CD14-positive monocyte (primary cell): ENCODE data around the gene XRN1. TPM values are rescaled to one million over a fixed set of nuclear protein-coding genes. Genes with fewer than 3 reads are reported as not detected.

ENCODE experiments used
- DNase-seq, 3 donors: peaks; one replicate each; pipeline ENCODE4 v3.0.0-alpha.2; 2011 to 2022
- H2AFZ ChIP-seq: 2 replicates; pipeline ENCODE4 v1.6.0; 2012; ENCODE audit warnings: mild to moderate bottlenecking, low read depth, low read length, inconsistent platforms; ENCODE audit not compliant: insufficient read depth, poor library complexity, severe bottlenecking
- H3K27ac ChIP-seq, 2 donors: 1 replicate in 1 of 2; 2 replicates in 1 of 2; pipeline ENCODE4 v1.5.1; 2012 to 2013; ENCODE audit warnings: low read length in 2 of 2, control low read depth in 1 of 2, inconsistent platforms in 1 of 2, low read depth in 1 of 2, mild to moderate bottlenecking in 1 of 2
- H3K27me3 ChIP-seq, 2 donors: one replicate each; pipeline versions ENCODE4 v1.6.0 to v1.6.1; 2011 to 2013; ENCODE audit warnings: low read length in 2 of 2; ENCODE audit not compliant: control insufficient read depth in 2 of 2, insufficient read depth in 2 of 2
- H3K36me3 ChIP-seq, 2 donors: replicated peaks in 1 of 2; 1 replicate in 1 of 2; 2 replicates in 1 of 2; pipeline versions ENCODE4 v1.5.1 to v1.6.1; 2012 to 2013; ENCODE audit warnings: low read length in 2 of 2, control low read depth in 1 of 2, inconsistent platforms in 1 of 2, mild to moderate bottlenecking in 1 of 2; ENCODE audit not compliant: insufficient read depth in 2 of 2, control insufficient read depth in 1 of 2
- H3K4me1 ChIP-seq, 2 donors: 1 replicate in 1 of 2; 2 replicates in 1 of 2; pipeline versions ENCODE4 v1.5.1 to v1.6.1; 2012 to 2013; ENCODE audit warnings: low read length in 2 of 2, control low read depth in 1 of 2, inconsistent platforms in 1 of 2, mild to moderate bottlenecking in 1 of 2, moderate library complexity in 1 of 2; ENCODE audit not compliant: insufficient read depth in 2 of 2, control insufficient read depth in 1 of 2
- H3K4me2 ChIP-seq: replicated peaks from 2 replicates; pipeline ENCODE3; 2012; ENCODE audit warnings: low read length, moderate library complexity, mild to moderate bottlenecking; ENCODE audit not compliant: poor library complexity, severe bottlenecking; ENCODE audit errors: extremely low read depth
- H3K4me3 ChIP-seq, 3 experiments: fragments of 200-600 bp in 1 of 3; sonication (generic) in 1 of 3; replicated peaks in 1 of 3; 1 replicate in 2 of 3; 2 replicates in 1 of 3; pipeline ENCODE4 v1.5.1; 2011 to 2013; ENCODE audit warnings: low read length in 3 of 3, mild to moderate bottlenecking in 3 of 3, control low read depth in 2 of 3, low read depth in 2 of 3, inconsistent platforms in 1 of 3, moderate library complexity in 1 of 3
- H3K79me2 ChIP-seq: 2 replicates; pipeline ENCODE4 v1.6.0; 2012; ENCODE audit warnings: mild to moderate bottlenecking, control low read depth, inconsistent platforms, low read length, moderate library complexity; ENCODE audit not compliant: insufficient read depth
- H3K9ac ChIP-seq: 2 replicates; pipeline ENCODE4 v1.6.0; 2017; ENCODE audit warnings: low read length, mild to moderate bottlenecking; ENCODE audit not compliant: insufficient read depth, poor library complexity, severe bottlenecking
- H3K9me3 ChIP-seq, 2 donors: replicated peaks in 1 of 2; 1 replicate in 1 of 2; 2 replicates in 1 of 2; pipeline versions ENCODE4 v1.5.1 to v1.6.1; 2012 to 2013; ENCODE audit warnings: low read length in 2 of 2, control low read depth in 1 of 2; ENCODE audit not compliant: control insufficient read depth in 1 of 2, insufficient read depth in 1 of 2
- H4K20me1 ChIP-seq: 2 replicates; pipeline ENCODE4 v1.6.0; 2012; ENCODE audit warnings: mild to moderate bottlenecking, low read length, control low read depth, moderate library complexity; ENCODE audit not compliant: insufficient read depth
- H3K27ac Mint-ChIP-seq, 7 donors: one replicate each; pipeline ENCODE4 v1.8.0; 2020; ENCODE audit warnings: mild to moderate bottlenecking in 7 of 7, mixed read lengths in 7 of 7, moderate library complexity in 6 of 7, inconsistent platforms in 2 of 7
- H3K27me3 Mint-ChIP-seq, 3 donors: one replicate each; pipeline ENCODE4 v1.8.0; 2021 to 2022; ENCODE audit warnings: low read depth in 3 of 3, mild to moderate bottlenecking in 3 of 3, mixed read lengths in 3 of 3, moderate library complexity in 3 of 3, inconsistent platforms in 1 of 3
- H3K36me3 Mint-ChIP-seq, 2 donors: one replicate each; pipeline ENCODE4 v1.8.0; 2020; ENCODE audit warnings: mixed read lengths in 2 of 2, inconsistent platforms in 1 of 2, mild to moderate bottlenecking in 1 of 2
- H3K4me1 Mint-ChIP-seq: one replicate; pipeline ENCODE4 v1.8.0; 2020; ENCODE audit warnings: mild to moderate bottlenecking, mixed read lengths
- H3K4me3 Mint-ChIP-seq, 2 donors: one replicate each; pipeline ENCODE4 v1.8.0; 2020; ENCODE audit warnings: mild to moderate bottlenecking in 2 of 2, mixed read lengths in 2 of 2, moderate library complexity in 1 of 2
- H3K9me3 Mint-ChIP-seq, 7 donors: one replicate each; pipeline ENCODE4 v1.8.0; 2020 to 2022; ENCODE audit warnings: mixed read lengths in 7 of 7, mild to moderate bottlenecking in 6 of 7, moderate library complexity in 6 of 7, inconsistent platforms in 2 of 7
- WGBS: methylation state at CpG from one replicate; pipeline ENCODE4 v1.1.5; 2013; ENCODE audit warnings: missing lambda C conversion rate; ENCODE audit not compliant: insufficient coverage; 5-methylcytosine and 5-hydroxymethylcytosine counted together
- intact Hi-C, 2 donors: fragments of 100-400 bp; cut with micrococcal nuclease; formaldehyde crosslinking; loops; one replicate each; pipeline versions ENCODE4 v1.15.0 to v1.15.1; 2023
- polyA plus RNA-seq, 3 donors: library from polyadenylated mRNA; depleted of rRNA in 1 of 3; unstranded in 2 of 3; stranded (reverse) in 1 of 3; fragments of 300-500 nt in 2 of 3; fragments of >200 nt in 1 of 3; fragmentation: Illumina TruSeq in 2 of 3; gene quantifications; 1 replicate in 2 of 3; 2 replicates in 1 of 3; pipeline ENCODE4 v1.2.3, GENCODE V29; 2012 to 2021
- TF ChIP-seq, protein P1 (sequence below): fragments of 200-600 bp; IDR thresholded peaks from one replicate; pipeline ENCODE4 v1.8.0; 2022; ENCODE audit warnings: antibody characterized with exemption, mild to moderate bottlenecking

The XRN1 gene
- polyA plus RNA-seq, 3 donors, result 8.6 to 47.9 (median 24.3) TPM

- Mint-ChIP-seq H3K4me3 (no peak overlapping the region), H3K27me3 (peaks cover 0 to 3% (median 0%) of the 10 kb centered on the region in 3 donors), H3K9me3 (peaks cover 12 to 41% (median 30%) of the 10 kb centered on the region in 7 donors), H3K27ac (no peak overlapping the region), H3K36me3 (peaks cover 5 to 6% of the 10 kb centered on the region in 2 donors), H3K4me1 (no peaks in the 10 kb centered on the region)
- H3K79me2 ChIP-seq, result no peaks in the 10 kb centered on the region
- no CpG with 5 or more reads among the region's 5 CpGs for WGBS
- no peak overlapping the region for H2AFZ ChIP-seq
- peaks cover 24% of the 10 kb centered on the region in 2 donors for H3K9me3 ChIP-seq
- no peaks in the 10 kb centered on the region for H3K4me1 ChIP-seq
- intact Hi-C loops, result loop anchor here (10.0 kb wide), 2 partner anchors 103 to 323 kb away; no protein-coding TSS in a partner anchor
- H4K20me1 ChIP-seq, result no peaks in the 10 kb centered on the region
- H3K4me2 ChIP-seq, result no peak overlapping the region
- no peak for DNase-seq
- H3K36me3 ChIP-seq, result no peaks in the 10 kb centered on the region
- no peak overlapping the region for H3K4me3 ChIP-seq
- no peak overlapping the region for H3K9ac ChIP-seq
- TF ChIP-seq, protein P1, sequence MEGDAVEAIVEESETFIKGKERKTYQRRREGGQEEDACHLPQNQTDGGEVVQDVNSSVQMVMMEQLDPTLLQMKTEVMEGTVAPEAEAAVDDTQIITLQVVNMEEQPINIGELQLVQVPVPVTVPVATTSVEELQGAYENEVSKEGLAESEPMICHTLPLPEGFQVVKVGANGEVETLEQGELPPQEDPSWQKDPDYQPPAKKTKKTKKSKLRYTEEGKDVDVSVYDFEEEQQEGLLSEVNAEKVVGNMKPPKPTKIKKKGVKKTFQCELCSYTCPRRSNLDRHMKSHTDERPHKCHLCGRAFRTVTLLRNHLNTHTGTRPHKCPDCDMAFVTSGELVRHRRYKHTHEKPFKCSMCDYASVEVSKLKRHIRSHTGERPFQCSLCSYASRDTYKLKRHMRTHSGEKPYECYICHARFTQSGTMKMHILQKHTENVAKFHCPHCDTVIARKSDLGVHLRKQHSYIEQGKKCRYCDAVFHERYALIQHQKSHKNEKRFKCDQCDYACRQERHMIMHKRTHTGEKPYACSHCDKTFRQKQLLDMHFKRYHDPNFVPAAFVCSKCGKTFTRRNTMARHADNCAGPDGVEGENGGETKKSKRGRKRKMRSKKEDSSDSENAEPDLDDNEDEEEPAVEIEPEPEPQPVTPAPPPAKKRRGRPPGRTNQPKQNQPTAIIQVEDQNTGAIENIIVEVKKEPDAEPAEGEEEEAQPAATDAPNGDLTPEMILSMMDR, result no peak
- H3K27me3 ChIP-seq, result no peaks in the 10 kb centered on the region
- no peak overlapping the region for H3K27ac ChIP-seq
Observed at GRCh38 chr3:142287866-142288638, 159.8 kb downstream of the XRN1 start.

DNA sequence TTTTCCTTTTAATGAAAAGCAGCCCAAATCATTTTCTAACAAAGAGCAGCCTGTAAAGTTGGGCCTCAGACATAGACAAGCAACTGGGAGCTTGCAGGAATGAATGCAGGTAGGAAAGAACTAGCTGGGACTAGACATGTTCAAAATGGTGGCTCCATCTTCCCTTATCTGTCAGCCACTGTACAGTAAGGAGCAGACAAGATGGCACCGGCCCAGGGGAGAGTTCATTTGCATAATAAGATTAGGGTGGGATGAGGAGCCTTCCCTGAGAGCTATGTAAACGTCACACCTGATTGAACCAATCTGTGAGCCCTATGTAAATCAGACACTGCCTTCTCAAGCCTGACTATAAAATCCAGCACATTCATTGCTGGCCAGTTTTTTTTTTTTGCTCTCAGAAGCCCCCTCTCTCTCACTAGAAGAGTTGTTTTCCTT lies 162.7 kb downstream of the XRN1 start:
- H3K4me2 ChIP-seq, result no peak overlapping the region
- H3K36me3 ChIP-seq, result no peaks in the 10 kb centered on the region
- H3K27me3 ChIP-seq, result no peaks in the 10 kb centered on the region
- no peak for DNase-seq
- H3K9me3 ChIP-seq, result peaks cover 17 to 23% of the 10 kb centered on the region in 2 donors
- Mint-ChIP-seq H3K27me3 (peaks cover 0 to 3% (median 0%) of the 10 kb centered on the region in 3 donors), H3K27ac (no peak overlapping the region), H3K36me3 (peaks cover 4 to 5% of the 10 kb centered on the region in 2 donors), H3K4me1 (peaks cover 7% of the 10 kb centered on the region), H3K9me3 (peaks cover 10 to 30% (median 23%) of the 10 kb centered on the region in 7 donors), H3K4me3 (no peak overlapping the region)
- no CpG with 5 or more reads among the region's 2 CpGs for WGBS
- H3K79me2 ChIP-seq, result no peaks in the 10 kb centered on the region
- H2AFZ ChIP-seq, result no peak overlapping the region
- no peak overlapping the region for H3K9ac ChIP-seq
- intact Hi-C loops, result loop anchor here (10.0 kb wide), 2 partner anchors 100 to 320 kb away; no protein-coding TSS in a partner anchor
- H3K27ac ChIP-seq, result no peak overlapping the region
- H3K4me1 ChIP-seq, result peaks cover 0 to 4% of the 10 kb centered on the region in 2 donors
- TF ChIP-seq, protein P1, result no peak
- H4K20me1 ChIP-seq, result no peaks in the 10 kb centered on the region
- no peak overlapping the region for H3K4me3 ChIP-seq
